Effector CD4-positive, alpha-beta T cell (primary cell): ENCODE data around the gene CCDC177.
"Not testable (repeated sequence)": the region's sequence is repeated elsewhere in the genome, so short reads cannot be mapped to it uniquely, and the experiment has no call there.

Source experiments
- DNase-seq: peaks from one replicate; pipeline ENCODE4 v3.0.0-alpha.2; 2020

The CCDC177 gene

DNA sequence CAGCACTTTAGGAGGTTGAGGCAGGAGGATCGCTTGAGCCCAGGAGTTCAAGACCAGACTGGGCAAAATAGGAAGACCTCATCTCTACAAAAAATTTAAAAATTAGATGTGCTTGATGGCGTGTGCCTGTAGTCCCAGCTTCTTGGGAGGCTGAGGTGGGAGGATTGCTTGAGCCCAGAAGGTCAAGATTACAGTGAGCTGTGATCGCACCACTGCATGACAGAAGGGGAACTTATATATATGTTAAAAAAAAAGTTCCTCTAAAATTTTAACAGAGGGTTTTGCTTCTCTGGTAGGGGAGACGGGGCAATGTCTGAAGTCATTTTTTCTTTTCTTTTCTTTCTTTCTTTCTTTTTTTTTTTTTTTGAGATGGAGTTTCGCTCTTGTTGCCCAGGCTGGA, 24.8 kb upstream of the CCDC177 start:
- not testable (repeated sequence) for DNase-seq

DNA sequence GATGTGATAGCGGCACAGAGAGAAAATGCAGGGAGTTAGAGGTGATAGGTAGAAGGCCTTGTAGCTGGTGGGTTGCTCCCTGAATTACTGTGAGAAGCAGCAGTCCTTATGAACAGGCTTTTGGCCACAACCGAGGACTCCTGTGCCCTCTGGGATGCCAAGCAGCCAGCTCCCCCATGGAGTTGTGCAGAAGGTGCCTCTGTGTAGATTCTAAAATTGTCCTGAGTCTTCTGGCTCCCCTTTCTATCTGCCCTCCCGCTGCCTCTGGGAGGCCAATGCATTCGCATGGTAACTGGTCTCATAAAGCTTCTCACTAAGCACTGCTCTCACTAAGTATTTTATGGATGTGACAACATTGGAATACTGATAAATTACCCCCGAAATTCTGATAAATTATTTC, 20.7 kb upstream of the CCDC177 start:
- DNase-seq = no peak

- no peak for DNase-seq
Measured at GRCh38 chr14:69594846-69595245, 20.2 kb upstream of the CCDC177 start.

GRCh38 chr14:69593018-69593677, 18.5 kb upstream of the CCDC177 start:
- DNase-seq = no peak

GRCh38 chr14:69591317-69591716, 16.6 kb upstream of the CCDC177 start:
- DNase-seq = no peak

- DNase-seq = no peak
Measured at GRCh38 chr14:69587389-69587788, 12.7 kb upstream of the CCDC177 start.

GRCh38 chr14:69586404-69586803, 11.7 kb upstream of the CCDC177 start:
- DNase-seq = no peak

DNA sequence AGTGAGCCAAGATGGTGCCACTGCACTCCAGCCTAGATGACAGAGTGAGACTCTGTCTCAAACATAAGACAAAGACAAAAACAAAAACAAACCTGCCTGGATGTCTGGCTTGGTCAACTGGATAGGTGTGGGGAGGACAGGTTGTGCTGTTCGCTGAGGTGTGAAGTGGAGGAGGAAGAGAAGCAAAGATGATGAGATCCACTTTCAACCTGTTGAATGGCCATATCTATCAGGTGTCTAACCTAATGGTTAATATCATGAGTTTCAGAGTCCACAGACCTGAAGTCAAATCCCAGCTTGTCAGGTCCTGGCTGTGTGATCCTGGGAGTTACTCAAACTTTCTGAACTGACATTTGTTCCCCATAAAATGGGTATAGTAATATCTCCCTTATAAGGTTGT, 9.7 kb upstream of the CCDC177 start:
- no peak for DNase-seq

GRCh38 chr14:69582829-69583228, 8.2 kb upstream of the CCDC177 start:
- no peak for DNase-seq

DNA sequence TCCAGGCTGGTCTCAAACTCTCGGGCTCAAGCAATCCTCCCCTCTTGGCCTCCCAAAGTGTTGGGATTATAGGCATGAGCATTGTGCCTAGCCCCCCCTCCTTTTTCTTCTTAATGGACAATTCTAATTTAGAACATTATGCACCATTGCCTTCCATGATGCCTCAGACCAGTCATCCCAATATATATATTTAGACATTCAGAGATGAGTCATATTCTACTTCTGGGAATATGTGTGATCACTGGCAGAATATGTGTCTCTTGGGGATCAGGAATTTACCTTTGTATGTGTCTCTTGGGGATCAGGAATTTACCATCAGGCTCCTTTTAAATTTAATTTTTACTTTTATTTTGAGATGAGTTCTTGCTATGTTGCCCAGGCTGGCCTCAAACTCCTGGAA, 7.5 kb upstream of the CCDC177 start:
- DNase-seq = no peak

DNA sequence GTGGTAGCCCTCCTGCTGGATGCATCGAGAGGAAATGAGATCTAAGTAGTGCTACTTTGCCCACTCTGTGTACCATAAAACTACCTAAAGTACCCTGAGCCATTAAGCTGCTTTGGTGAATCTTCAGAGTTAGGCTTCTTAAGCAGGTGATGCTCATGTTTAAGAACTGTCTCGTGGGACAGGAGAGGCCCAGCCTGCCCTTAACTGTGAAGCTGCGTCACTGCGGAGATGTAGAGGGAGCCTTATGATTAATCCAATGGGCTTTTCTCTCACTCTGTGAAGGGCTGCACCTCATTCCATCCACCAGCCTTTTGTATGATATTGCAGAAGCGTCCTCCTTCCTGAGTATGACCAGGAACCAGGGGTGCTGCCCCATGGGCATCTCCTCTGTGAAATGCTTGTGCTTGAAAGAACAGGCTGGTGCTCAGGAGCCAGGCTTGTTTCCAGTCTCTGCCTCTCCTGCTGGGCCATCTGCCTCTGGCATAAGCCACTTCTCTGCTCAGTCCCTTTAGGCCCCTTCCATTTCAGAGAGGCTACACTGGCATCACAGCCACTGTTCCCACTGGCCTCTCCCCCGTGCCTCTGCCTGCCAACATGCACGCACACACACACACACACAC, 6.8 kb upstream of the CCDC177 start:
- DNase-seq = no peak

- DNase-seq = no peak
Measured at GRCh38 chr14:69580009-69580577, 5.4 kb upstream of the CCDC177 start.

DNA sequence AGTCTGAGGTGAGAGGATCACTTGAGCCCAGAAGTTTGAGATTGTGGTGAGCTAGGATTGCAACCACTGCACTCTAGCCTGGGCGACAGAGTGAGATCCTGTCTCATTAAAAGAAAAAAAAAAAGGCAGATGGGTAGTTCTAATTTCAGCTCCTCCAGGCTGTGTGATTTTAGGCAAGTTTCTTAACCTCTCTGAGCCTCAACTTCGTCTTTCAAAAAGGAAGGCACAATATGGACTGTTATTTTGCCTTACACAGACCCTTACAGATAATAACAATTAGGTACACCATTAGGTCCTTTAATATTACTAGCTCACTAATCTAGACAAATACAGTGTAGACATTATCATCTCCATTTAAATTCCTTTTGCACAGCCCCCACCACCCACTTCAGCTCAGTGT, 4.8 kb upstream of the CCDC177 start:
- DNase-seq = no peak

DNA sequence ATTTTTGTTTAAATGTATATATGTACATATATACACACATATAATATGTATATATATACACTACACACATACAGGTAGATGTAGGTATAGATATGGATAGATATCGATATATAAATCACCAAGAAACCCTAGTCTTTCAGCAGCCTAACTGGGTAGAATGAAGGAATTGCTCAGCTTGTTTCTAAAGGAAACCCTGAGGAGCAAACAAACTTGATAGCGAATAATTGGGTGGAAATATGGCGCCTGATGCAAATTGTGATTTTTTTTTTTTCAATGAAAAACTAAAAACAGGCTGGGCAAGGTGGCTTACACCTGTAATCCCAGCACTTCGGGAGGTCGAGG, 254 bp upstream of the CCDC177 start:
- DNase-seq = no peak

DNA sequence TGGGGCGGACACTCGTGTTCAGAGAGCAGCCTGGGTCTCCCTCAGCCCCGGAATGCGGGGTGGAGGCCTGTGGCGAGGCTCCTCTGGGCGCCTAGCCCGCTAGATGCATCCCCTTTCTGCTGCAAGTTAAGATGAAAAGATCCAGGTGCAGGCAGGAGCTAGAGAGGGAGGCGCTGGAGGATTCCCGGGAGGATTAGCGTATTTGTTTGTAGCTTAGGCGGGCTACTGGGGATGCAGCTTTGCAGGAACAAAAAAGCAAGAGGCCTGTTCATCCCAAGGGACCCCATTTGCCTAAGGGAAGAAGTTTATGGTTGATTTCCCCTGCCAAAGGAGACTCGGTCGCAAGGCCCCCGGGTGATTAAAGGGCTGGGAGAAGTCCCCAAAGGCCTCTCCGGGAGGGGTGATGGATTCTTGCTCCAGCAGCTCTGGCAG, 824 bp downstream of the CCDC177 start:
- no peak for DNase-seq

- no peak for DNase-seq
Measured at GRCh38 chr14:69573205-69573830, 1.4 kb downstream of the CCDC177 start.

- DNase-seq = no peak
Measured at GRCh38 chr14:69572841-69573135, 1.9 kb downstream of the CCDC177 start.

DNA sequence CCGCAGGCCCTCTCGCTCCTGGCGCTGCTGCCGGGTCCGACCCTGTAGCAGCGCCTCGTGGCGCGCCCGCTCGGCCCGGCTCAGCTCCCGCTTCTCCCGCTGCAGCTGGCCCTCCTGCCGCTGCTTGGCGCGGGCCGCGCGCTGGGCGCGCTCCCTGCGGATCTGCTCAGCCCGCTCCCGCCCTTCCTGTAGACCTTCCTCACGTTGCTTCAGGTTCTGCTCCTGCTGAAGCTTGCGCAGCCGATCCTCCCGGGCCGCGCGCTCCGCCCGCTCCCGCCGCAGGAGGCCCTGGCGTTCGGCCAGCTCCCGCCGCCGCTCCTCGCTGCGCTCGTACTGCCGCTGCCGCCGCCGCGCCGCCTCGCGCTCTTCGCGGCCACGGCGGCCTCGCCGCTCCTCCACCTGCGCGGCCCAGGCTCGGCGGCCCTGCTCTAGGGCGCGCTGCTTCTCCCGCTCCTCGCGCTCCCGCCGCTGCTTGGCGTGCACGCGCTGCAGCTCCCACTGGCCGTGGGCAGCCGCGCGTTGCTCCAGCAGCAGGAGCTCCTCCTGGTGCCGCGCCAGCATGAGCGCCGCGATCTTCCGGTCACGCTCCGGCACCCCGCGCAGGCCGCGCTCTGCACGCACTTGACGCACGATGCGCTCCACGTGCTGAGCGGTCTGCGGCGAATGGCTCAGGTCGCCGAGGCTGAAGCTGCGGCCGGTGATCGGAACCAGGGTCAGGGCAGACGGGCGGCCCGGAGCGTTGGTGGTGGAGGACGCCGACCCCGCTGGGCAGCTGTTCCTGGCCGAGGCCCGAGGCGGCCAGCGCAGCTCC, 2.4 kb downstream of the CCDC177 start:
- DNase-seq = no peak

DNA sequence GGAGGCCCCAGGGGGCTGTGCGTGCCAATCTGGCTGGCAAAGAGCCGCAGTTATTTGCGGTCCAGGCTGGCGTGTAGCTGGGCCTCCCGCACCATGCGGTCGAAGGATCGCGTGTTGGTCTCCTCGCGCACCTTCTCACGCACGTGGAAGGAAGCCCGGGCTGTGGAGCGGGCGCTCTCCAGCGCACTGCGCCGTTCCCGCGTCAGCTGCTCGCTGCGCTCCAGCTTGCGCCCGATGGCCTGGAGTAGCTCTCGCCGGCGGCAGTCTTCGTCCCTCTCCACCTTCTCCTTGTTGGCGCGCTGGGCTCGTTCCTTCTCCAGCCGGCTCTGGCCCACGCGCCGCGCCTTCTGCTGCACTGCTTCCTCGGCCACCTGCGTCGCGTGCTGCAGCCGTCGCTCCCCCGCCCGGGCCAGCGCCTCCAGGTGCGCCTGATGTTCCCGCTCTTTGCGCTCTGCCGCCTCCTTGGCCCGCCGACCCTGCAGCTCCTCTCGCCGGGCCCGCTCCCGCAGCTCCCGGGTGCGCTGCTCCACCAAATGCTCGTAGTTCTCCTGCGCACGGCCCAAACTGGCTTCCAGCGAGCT, 3.1 kb downstream of the CCDC177 start:
- DNase-seq = no peak

DNA sequence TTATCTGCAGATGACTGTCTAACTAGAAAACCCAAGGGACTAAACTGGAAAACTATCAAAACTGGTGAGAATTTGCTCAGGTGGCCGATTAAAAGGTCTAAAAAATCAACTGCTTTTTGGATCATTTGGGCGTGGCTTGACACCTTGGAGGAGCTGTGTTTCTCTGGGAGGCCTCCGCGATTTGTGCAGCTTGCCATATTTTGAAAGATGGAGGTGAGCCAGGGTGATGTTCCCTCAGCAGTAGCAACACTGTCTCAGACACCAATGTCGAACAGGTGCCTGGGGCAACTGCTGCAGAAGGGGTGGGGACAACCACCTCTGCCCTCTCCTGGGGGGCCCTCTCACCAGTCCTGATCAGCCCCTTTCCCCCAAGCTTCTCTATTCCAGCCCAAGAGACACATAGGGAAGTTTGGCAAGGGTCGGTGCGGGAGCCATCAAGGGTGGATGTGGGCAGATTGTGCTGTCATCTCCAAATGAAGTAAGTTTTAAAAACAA, 3.8 kb downstream of the CCDC177 start:
- no peak for DNase-seq

DNA sequence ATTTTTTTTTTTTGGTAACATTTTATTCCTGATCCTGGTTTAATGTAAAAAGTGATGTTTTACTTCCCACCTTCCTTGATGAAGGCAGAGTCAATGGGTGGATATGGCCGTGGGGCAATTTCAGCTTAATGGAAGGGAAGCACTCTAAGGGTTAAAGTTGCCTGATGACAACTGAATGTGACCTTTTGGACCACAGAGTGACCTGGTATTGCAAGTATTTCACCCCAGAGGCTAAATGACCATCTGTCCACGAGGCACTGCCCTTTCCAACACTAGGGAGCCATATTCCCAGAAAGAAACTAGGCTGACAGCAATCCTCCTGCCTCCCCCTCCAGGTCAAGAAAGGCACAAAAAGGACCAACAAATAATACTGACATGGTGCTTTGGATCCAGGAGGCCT, 4.8 kb downstream of the CCDC177 start:
- DNase-seq = no peak

DNA sequence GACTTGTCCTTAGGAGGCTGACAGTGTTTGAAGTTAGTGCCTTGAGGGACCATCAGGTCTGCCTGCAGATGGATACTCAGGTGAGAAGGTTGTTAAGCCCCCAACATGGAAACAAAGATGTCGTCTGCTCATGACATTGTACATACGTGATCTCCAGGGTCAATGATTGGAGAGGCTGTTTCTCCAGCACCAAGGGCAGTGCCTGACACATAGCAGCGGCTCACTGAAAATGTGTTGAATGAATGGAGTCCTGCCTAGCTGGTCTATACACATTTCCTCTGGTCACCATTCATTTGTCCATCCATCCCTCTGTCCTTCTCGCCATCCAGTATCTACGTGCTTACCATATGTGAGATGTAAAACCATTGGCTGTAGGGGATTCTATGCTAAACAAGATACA, 7.1 kb downstream of the CCDC177 start:
- DNase-seq = no peak

GRCh38 chr14:69561893-69562292, 12.8 kb downstream of the CCDC177 start:
- no peak for DNase-seq
